Hepatocyte (in vitro differentiated cells): ENCODE measurements around the gene CAB39. TPM values are rescaled to one million over a fixed set of nuclear protein-coding genes. Genes with fewer than 3 reads are reported as not detected.
"Not testable (repeated sequence)": the region's sequence is repeated elsewhere in the genome, so short reads cannot be mapped to it uniquely, and the experiment has no call there.

ENCODE experiments used
- DNase-seq: peaks from one replicate; pipeline ENCODE4 v3.0.0-alpha.2; 2016; ENCODE audit warnings: low spot score
- H2AFZ ChIP-seq: fragments of 200-600 bp; sonication (generic); 2 replicates; pipeline ENCODE4 v1.6.0; 2016; ENCODE audit warnings: antibody characterized with exemption, mild to moderate bottlenecking
- H3K27ac ChIP-seq: fragments of 200-600 bp; sonication (generic); 2 replicates; pipeline ENCODE4 v1.5.1; 2016; ENCODE audit warnings: mild to moderate bottlenecking
- H3K27me3 ChIP-seq: fragments of 200-600 bp; sonication (generic); 2 replicates; pipeline ENCODE4 v1.6.1; 2016
- H3K36me3 ChIP-seq: fragments of 200-600 bp; sonication (generic); replicated peaks from 2 replicates; pipeline ENCODE4 v1.5.1; 2016; ENCODE audit warnings: low read depth; ENCODE audit not compliant: insufficient read depth
- H3K4me1 ChIP-seq: fragments of 200-600 bp; sonication (generic); 2 replicates; pipeline ENCODE4 v1.5.1; 2016; ENCODE audit warnings: mild to moderate bottlenecking, moderate library complexity; ENCODE audit not compliant: insufficient read depth
- H3K4me2 ChIP-seq: fragments of 200-600 bp; sonication (generic); 2 replicates; pipeline ENCODE4 v1.6.0; 2016
- H3K4me3 ChIP-seq: fragments of 200-600 bp; sonication (generic); 2 replicates; pipeline ENCODE4 v1.5.1; 2016; ENCODE audit warnings: mild to moderate bottlenecking
- H3K79me2 ChIP-seq: fragments of 200-600 bp; sonication (generic); 2 replicates; pipeline ENCODE4 v1.6.0; 2017; ENCODE audit warnings: mild to moderate bottlenecking
- H3K9me2 ChIP-seq: fragments of 200-600 bp; sonication (generic); replicated peaks from 2 replicates; pipeline ENCODE4 v1.6.0; 2017; ENCODE audit warnings: mild to moderate bottlenecking; ENCODE audit not compliant: insufficient read depth
- H3K9me3 ChIP-seq: fragments of 200-600 bp; sonication (generic); 2 replicates; pipeline ENCODE4 v1.5.1; 2016; ENCODE audit warnings: low read depth, mild to moderate bottlenecking
- H4K20me1 ChIP-seq: fragments of 200-600 bp; sonication (generic); 2 replicates; pipeline ENCODE4 v1.6.0; 2016; ENCODE audit warnings: mild to moderate bottlenecking; ENCODE audit not compliant: insufficient read depth, poor library complexity, severe bottlenecking
- CTCF ChIP-seq: fragments of 200-600 bp; sonication (generic); IDR thresholded peaks from 2 replicates; pipeline ENCODE4 v1.5.1; 2016; ENCODE audit warnings: antibody characterized with exemption, mild to moderate bottlenecking; ENCODE audit not compliant: poor library complexity
- EZH2 ChIP-seq: fragments of 200-600 bp; sonication (generic); IDR thresholded peaks from 2 replicates; pipeline ENCODE4 v1.6.1; 2016; ENCODE audit warnings: antibody characterized with exemption, mild to moderate bottlenecking, borderline replicate concordance
- EZH2phosphoT487 ChIP-seq: fragments of 200-600 bp; sonication (generic); IDR thresholded peaks from one replicate; pipeline ENCODE4 v1.6.1; 2018; ENCODE audit warnings: antibody characterized with exemption, mild to moderate bottlenecking, low read depth, moderate library complexity; ENCODE audit not compliant: unreplicated experiment, severe bottlenecking
- WGBS: methylation state at CpG from one replicate; pipeline ENCODE4 v1.1.6; 2016; ENCODE audit warnings: low lambda C conversion rate; ENCODE audit errors: missing lambda C conversion rate; 5-methylcytosine and 5-hydroxymethylcytosine counted together
- polyA plus RNA-seq: library from polyadenylated mRNA; unstranded; fragments of >200 nt; fragmentation: Nextera tagmentation; extraction: Ambion mirVana; gene quantifications from 2 replicates; pipeline ENCODE4 v1.2.1, GENCODE V29; 2016
- total RNA-seq: library from RNA; depleted of rRNA; stranded (reverse); fragments of >200 nt; gene quantifications from 2 replicates; pipeline ENCODE4 v1.2.3, GENCODE V29; 2014

The CAB39 gene
- total and polyA plus RNA-seq, 2 experiments from 2014 or later, result 38.5 to 84.4 TPM

DNA sequence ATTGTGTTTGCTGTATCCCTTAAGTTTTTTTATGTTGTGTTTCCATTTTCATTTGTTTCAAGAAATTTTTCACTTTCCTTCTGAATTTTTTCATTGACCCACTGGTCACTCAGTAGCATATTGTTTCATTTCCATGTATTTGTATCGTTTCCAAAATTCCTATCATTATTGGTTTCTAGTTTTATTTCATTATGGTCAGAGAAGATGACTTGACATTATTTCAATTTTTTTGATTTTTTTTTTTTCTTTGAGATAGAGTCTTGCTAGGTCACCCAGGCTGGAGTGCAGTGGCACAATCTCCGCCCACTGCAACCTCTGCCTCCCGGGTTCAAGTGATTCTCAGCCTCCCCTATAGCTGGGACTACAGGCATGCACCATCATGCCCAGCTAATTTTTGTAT is 11.3 kb upstream of the CAB39 start:
- 93% methylated on average over 3 of the region's 3 CpGs for WGBS
- TF ChIP-seq CTCF (no peak), EZH2phosphoT487 (no peak), EZH2 (no peak)

DNA sequence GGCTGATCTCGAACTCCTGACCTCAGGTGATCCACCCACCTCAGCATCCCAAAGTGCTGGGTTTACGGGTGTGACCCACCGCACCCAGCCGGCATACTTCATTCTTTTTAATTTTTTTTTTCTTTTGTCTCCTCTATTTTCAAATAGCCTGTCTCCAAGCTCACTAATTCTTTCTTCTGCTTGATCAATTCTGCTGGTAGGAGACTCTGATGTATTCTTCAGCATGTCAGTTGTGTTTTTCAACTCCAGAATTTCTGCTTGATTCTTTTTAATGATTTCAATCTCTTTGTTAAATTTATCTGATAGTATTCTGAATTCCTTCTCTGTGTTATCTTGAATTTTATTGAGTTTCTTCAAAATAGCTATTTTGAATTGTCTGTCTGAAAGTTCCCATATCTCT is 10.2 kb upstream of the CAB39 start:
- DNase-seq, H3K27ac ChIP-seq, H3K4me1 ChIP-seq, H4K20me1 ChIP-seq, H3K27me3 ChIP-seq, H3K4me2 ChIP-seq, H3K36me3 ChIP-seq, H3K9me2 ChIP-seq, H2AFZ ChIP-seq, H3K9me3 ChIP-seq, H3K79me2 ChIP-seq, H3K4me3 ChIP-seq: not testable (repeated sequence)
- WGBS, result 92% methylated on average over 4 of the region's 4 CpGs

More for the DNA sequence above, 11.3 kb upstream of the CAB39 start:
- no peaks in the 10 kb centered on the region for H4K20me1 ChIP-seq
- no peaks in the 10 kb centered on the region for H3K4me1 ChIP-seq
- no peaks in the 10 kb centered on the region for H3K9me2 ChIP-seq
- H3K36me3 ChIP-seq, result no peaks in the 10 kb centered on the region
- no peak overlapping the region for H3K4me2 ChIP-seq
- no peak overlapping the region for H3K4me3 ChIP-seq
- no peaks in the 10 kb centered on the region for H3K9me3 ChIP-seq
- no peaks in the 10 kb centered on the region for H3K27me3 ChIP-seq
- no peak overlapping the region for H2AFZ ChIP-seq
- no peaks in the 10 kb centered on the region for H3K79me2 ChIP-seq
- no peak for DNase-seq
- H3K27ac ChIP-seq, result no peak overlapping the region

GRCh38 chr2:230703514-230703913 is 9.1 kb upstream of the CAB39 start:
- Histone ChIP-seq H3K27ac (no peak overlapping the region), H3K4me3 (no peak overlapping the region), H3K9me2 (no peaks in the 10 kb centered on the region), H3K4me2 (no peak overlapping the region), H3K36me3 (no peaks in the 10 kb centered on the region), H2AFZ (no peak overlapping the region), H3K9me3 (no peaks in the 10 kb centered on the region), H4K20me1 (no peaks in the 10 kb centered on the region), H3K27me3 (no peaks in the 10 kb centered on the region), H3K79me2 (no peaks in the 10 kb centered on the region), H3K4me1 (peaks cover 5% of the 10 kb centered on the region)
- TF ChIP-seq EZH2 (no peak), CTCF (no peak), EZH2phosphoT487 (no peak)
- WGBS, result 83% methylated on average over 3 of the region's 3 CpGs
- DNase-seq, result no peak

DNA sequence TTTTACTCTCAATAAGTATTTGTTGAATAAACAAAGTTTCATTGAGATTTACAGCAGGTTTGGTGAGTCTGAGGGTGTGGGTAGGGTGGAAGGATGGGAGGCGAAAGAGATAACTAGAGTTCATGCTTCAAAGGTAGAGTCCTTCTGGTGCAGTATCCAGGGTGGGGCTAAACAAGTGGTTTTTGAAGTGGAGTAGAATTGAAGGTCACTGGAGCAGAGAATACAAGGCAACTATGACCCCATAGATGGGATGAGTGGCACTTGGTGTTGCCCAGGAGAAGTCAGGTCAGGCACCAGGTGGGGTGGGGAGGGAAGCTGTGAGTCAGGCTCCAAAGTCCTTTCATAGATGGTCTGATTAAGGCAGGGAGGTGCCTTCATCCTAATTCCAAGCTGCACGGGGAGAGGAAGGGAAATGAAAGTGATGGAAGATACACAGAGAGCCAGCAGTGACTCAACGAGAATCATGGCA is 6.6 kb upstream of the CAB39 start:
- no peak for TF ChIP-seq EZH2
- no peak for TF ChIP-seq EZH2phosphoT487
- TF ChIP-seq CTCF, result no peak
- Histone ChIP-seq H3K9me2 (no peaks in the 10 kb centered on the region), H3K27ac (peak overlapping the region; percentile 84), H3K4me3 (no peak overlapping the region), H3K4me2 (no peak overlapping the region), H3K4me1 (peaks cover 5% of the 10 kb centered on the region), H2AFZ (no peak overlapping the region), H4K20me1 (no peaks in the 10 kb centered on the region), H3K27me3 (no peaks in the 10 kb centered on the region), H3K9me3 (no peaks in the 10 kb centered on the region), H3K36me3 (no peaks in the 10 kb centered on the region), H3K79me2 (no peaks in the 10 kb centered on the region)
- DNase-seq, result peak; percentile 74
- WGBS, result 70% methylated on average over 3 of the region's 3 CpGs
